ENCODE measurements around the gene PRKN. TPM values are rescaled to one million over a fixed set of nuclear protein-coding genes. Genes with fewer than 3 reads are reported as not detected.

PRKN gene
- total and polyA plus RNA-seq, 9 of the 15 experiments (the other 6 are each of a cell fraction or from before 2014, with no cell fraction given): 0.03 to 0.96 (median 0.15) TPM; not detected in 2

DNA sequence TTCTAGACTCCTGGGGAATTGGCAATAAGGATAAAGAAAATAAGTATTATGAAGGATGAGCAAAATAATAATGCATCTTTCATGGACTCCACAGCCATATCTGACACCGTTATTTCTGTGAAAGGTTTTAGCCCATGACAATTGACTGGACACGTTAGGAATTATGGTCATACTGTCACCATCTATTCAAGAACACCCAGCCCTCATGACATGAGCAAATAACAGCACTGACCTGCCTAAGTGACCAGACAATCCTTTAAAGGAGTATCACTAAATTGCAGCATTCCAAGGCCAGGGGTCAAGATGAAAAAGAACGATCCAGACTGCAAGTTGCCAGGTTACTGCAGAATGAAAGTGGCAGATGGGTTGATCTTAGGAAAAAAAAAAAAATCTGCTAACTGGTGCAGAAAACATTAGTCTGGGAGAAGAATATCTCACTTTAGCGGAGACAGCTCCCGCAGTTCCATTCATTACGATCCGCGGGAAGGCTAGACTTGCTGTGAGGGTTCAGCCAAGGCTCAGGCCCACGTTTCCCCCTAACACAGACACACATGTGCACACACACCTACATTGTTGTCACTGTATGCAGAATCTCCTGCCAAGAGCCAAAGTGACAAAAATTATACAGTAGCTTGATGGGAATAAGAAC lies 1216.0 kb downstream of the PRKN start (continued):
- TF ChIP-seq, protein P1, sequence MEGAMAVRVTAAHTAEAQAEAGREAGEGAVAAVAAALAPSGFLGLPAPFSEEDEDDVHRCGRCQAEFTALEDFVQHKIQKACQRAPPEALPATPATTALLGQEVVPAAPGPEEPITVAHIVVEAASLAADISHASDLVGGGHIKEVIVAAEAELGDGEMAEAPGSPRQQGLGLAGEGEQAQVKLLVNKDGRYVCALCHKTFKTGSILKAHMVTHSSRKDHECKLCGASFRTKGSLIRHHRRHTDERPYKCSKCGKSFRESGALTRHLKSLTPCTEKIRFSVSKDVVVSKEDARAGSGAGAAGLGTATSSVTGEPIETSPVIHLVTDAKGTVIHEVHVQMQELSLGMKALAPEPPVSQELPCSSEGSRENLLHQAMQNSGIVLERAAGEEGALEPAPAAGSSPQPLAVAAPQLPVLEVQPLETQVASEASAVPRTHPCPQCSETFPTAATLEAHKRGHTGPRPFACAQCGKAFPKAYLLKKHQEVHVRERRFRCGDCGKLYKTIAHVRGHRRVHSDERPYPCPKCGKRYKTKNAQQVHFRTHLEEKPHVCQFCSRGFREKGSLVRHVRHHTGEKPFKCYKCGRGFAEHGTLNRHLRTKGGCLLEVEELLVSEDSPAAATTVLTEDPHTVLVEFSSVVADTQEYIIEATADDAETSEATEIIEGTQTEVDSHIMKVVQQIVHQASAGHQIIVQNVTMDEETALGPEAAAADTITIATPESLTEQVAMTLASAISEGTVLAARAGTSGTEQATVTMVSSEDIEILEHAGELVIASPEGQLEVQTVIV (CRISPR knock-in tag; IDR thresholded peaks at IDR 0.05; ENCODE audit: borderline replicate concordance): no peak
- no peak for TF ChIP-seq BRD9 (IDR thresholded peaks at IDR 0.05; ENCODE audit: low read depth, partially characterized antibody)
- TF ChIP-seq, protein P2, sequence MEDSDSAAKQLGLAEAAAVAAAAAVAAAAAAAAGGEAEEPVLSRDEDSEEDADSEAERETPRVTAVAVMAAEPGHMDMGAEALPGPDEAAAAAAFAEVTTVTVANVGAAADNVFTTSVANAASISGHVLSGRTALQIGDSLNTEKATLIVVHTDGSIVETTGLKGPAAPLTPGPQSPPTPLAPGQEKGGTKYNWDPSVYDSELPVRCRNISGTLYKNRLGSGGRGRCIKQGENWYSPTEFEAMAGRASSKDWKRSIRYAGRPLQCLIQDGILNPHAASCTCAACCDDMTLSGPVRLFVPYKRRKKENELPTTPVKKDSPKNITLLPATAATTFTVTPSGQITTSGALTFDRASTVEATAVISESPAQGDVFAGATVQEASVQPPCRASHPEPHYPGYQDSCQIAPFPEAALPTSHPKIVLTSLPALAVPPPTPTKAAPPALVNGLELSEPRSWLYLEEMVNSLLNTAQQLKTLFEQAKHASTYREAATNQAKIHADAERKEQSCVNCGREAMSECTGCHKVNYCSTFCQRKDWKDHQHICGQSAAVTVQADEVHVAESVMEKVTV (CRISPR knock-in tag; IDR thresholded peaks at IDR 0.05): no peak

DNA sequence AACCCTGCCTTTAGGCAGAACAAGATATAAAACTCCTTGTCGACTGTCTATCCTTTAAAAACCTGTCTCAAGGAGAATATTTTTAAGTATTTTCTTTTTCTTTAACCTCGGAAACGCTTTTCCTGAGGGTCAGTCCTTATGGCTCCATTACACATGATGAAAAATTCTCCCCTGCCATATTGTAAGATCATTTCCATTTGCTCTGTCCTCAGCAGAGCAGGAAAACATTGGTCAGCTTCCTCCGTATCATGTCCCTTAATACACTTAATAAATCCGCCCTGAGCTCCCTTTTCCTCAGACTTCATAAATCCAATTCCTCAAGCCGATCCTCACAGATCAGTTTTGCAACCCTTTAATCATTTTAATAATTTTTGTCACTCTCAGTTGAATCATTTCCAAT lies 1219.2 kb downstream of the PRKN start:
- DNase-seq (ENCODE audit: extremely low read depth in 1 of 4, low spot score in 3 of 4) (no peak), ATAC-seq (no peak), FAIRE-seq (no peak)
- Histone ChIP-seq H3K27ac (ENCODE audit: extremely low read depth, low read depth, low read length) (no peak overlapping the region), H3K9me3 (replicated peaks; ENCODE audit: control insufficient read depth, insufficient read depth, low read depth, low read length) (no peaks in the 10 kb centered on the region), H3K4me3 (no peak overlapping the region), H3K79me2 (ENCODE audit: control insufficient read depth, insufficient read depth, low read length) (no peaks in the 10 kb centered on the region), H3K27me3 (ENCODE audit: control insufficient read depth in 2 of 2, insufficient read depth in 2 of 2, low read length in 2 of 2) (peaks cover 8% of the 10 kb centered on the region in 2 experiments; a peak in 3 of 5 replicates), H3K36me3 (ENCODE audit: control insufficient read depth, insufficient read depth, low read length) (no peaks in the 10 kb centered on the region), H3K9ac (ENCODE audit: insufficient read depth in 1 of 2, low read depth in 2 of 2, low read length in 2 of 2) (no peak overlapping the region), H3K4me1 (replicated peaks in 1 of 2; ENCODE audit: control insufficient read depth in 2 of 2, insufficient read depth in 2 of 2, low read length in 2 of 2) (no peaks in the 10 kb centered on the region), H3K9me1 (ENCODE audit: control insufficient read depth, insufficient read depth, low read length) (no peaks in the 10 kb centered on the region), H4K20me1 (replicated peaks; ENCODE audit: control insufficient read depth, insufficient read depth, low read length) (no peaks in the 10 kb centered on the region), H3K4me2 (ENCODE audit: insufficient read depth, low read length) (no peak overlapping the region), H2AFZ (ENCODE audit: low read depth, low read length) (no peak overlapping the region)
- ChIA-PET CTCF (ENCODE audit: low intra/inter-chr PET ratio) (no interaction called here), POLR2A (no interaction called here)
- intact Hi-C loops (cut with micrococcal nuclease) (no loop called here), in situ Hi-C loops (cut with MboI) (no loop called here)
- WGBS (ENCODE audit: insufficient coverage, low coverage, missing lambda C conversion rate): 0% methylated on average over 6 of the region's 6 CpGs
- TF ChIP-seq ZNF707 (CRISPR knock-in tag; conservative IDR thresholded peaks at IDR 0.05): no peak
- no peak for TF ChIP-seq ZNF717 (CRISPR knock-in tag; IDR thresholded peaks at IDR 0.05)
- no peak for TF ChIP-seq JUNB (CRISPR knock-in tag; conservative IDR thresholded peaks at IDR 0.05)
- TF ChIP-seq XRCC3 (IDR thresholded peaks at IDR 0.05): no peak
- no TSS peak for BruUV-seq (replicated peaks)
